NCI-H128 (cell line): ENCODE data around the gene GNB3.

ENCODE experiments used
- DNase-seq: peaks from one replicate; lab custom pipeline; 2025; ENCODE audit not compliant: unreplicated experiment; lab: John Stamatoyannopoulos, UW

The GNB3 gene

DNA sequence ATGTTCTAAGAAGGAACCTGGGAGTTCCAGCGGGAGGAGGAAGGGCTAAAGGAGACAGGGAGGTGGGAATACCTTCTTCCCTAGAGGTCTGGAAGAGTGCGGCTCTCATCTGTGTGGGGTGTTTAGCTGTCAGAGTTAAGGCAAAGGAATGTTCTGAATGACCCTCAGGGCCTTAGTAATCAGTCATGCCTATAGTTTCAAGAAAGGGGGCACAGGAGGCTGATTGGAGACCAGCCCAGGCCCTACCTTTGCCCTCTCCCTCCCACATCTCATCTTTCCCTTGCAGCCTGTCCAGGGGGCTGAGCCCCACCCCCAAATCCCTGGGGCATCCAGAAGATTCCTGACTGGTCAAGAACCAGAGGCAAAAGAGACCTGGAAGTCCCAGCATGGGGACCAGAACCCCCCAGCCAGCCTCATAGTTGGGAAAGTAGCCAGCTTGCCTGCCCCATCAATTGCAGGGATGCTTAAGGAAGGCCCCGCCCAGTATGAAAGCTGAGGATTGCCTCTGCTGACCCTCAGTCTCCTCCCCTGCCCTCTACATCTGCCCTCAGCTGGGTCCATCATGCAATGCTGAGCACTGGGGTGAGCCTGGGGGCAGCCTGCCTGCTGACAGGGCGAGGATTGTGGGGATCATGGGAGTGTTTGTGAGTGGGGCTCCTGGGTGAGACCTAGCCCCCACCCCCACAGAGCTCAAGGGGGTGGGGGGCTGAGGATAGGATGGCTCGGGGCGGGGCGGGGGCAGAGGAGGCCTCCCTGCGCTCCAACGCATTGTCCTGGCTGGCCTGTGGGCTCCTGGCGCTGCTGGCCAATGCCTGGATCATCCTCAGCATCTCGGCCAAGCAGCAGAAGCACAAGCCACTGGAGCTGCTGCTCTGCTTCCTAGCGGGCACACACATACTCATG, 17.3 kb upstream of the GNB3 start:
- no peak for DNase-seq

DNA sequence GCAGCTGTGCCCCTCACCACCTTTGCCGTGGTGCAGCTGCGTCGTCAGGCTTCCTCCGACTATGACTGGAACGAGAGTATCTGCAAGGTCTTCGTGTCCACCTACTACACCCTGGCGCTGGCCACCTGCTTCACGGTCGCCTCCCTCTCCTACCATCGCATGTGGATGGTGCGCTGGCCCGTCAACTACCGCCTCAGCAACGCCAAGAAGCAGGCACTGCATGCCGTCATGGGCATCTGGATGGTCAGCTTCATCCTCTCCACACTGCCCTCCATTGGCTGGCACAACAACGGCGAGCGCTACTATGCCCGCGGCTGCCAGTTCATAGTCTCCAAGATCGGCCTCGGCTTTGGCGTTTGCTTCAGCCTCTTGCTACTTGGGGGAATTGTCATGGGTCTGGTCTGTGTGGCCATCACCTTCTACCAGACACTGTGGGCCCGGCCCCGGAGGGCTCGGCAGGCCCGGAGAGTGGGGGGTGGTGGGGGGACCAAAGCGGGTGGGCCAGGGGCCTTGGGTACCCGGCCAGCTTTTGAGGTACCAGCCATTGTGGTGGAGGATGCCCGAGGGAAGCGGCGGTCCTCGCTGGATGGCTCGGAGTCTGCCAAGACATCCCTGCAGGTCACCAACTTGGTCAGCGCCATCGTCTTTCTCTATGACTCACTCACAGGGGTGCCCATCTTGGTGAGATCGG, 16.5 kb upstream of the GNB3 start:
- DNase-seq = no peak

DNA sequence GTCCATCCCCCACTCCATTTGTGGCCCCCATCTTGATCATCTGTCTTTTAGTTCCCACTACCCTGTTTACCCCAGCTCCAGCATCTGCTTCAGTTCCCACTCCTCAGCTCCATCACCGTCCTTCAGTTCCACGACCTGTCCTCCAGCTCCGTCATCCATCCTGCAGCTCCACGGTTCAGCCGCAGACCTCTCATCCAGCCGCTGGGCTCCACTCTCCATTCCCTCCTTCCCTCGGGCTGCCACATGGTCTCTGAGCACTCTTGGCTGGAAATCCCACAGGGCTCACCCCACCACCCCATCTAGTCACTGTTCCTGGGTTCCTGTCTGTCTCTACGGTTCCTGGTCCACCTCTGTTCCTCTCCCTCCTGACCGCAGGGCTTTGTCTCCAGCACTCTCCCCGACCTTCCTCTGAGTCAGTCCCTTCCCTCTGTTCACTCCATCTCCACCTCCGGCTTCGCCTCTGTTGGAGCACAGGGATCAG, 15.8 kb upstream of the GNB3 start:
- no peak for DNase-seq

DNA sequence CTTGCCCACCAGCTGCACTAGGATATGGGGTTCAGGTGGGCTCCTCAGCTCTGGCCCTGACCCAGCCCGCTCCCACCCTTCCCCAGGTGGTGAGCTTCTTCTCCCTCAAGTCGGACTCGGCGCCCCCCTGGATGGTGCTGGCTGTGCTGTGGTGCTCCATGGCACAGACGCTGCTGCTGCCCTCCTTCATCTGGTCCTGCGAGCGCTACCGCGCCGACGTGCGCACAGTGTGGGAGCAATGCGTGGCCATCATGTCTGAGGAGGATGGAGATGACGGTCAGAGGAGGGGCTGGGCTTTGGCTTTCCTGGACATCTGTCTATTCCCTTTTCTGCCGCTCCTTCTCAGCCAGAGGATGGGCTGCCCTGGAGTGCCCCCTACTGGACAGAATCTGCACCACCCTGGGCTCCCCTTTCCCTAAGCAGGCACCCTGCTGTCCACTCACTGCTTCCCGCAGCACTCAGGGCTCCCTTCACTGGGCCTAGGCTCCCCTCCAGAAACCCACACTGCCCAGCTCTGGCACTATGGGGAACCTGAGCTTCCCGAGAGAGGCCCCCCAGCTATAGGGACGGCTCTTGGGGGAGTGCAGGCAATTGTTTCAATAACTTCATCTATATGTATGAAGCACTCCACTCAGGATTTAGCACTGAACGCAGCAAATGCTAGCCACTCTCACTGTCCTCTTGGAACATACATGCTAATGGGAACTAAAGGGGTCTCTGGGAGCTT, 15.2 kb upstream of the GNB3 start:
- peak; percentile 84 for DNase-seq

DNA sequence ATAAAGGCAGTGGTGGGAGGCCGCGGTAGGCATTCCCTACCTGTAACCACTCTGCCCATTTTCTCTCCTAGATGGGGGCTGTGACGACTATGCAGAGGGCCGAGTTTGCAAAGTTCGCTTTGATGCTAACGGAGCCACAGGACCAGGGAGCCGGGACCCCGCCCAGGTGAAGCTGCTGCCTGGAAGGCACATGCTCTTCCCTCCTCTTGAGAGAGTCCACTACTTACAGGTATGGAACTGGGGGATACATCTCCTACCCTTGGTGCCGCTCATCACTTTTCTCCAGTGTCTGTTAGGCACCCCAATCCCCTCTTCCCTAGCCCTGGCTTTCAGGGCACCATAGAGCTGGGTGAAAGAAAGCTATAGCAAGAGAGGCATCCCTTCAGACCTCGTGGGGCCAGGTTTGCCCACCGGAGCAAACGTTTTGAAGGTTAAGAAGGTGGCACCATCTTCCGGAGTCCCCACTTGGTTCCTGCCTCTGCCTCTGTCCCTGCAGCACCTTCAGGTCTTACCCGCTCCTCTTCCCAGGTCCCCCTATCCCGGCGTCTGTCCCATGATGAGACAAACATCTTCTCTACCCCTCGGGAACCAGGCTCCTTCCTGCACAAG, 14.5 kb upstream of the GNB3 start:
- DNase-seq = no peak

DNA sequence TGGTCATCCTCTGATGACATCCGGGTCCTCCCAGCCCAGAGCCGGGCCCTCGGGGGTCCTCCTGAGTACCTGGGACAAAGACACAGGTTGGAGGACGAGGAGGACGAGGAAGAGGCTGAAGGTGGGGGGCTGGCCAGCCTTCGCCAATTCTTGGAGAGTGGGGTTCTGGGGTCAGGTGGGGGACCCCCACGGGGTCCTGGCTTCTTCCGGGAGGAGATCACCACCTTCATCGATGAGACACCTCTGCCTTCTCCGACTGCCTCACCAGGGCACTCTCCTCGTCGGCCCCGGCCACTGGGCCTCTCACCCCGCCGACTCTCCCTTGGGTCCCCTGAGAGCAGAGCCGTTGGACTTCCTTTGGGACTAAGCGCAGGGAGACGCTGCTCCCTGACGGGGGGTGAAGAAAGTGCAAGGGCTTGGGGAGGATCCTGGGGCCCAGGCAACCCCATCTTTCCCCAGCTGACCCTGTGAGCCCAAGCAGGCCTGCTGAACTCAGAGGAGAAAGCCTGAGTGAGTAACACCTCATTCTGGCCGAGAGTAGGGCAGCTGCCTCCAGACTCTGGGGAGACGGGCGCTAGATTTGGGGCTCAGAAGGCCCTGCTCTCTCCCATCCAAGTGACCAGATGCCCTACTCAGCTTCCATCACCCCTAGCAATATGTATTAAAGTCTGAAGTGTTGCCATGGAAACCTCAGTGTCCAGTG, 13.8 kb upstream of the GNB3 start:
- no peak for DNase-seq

DNA sequence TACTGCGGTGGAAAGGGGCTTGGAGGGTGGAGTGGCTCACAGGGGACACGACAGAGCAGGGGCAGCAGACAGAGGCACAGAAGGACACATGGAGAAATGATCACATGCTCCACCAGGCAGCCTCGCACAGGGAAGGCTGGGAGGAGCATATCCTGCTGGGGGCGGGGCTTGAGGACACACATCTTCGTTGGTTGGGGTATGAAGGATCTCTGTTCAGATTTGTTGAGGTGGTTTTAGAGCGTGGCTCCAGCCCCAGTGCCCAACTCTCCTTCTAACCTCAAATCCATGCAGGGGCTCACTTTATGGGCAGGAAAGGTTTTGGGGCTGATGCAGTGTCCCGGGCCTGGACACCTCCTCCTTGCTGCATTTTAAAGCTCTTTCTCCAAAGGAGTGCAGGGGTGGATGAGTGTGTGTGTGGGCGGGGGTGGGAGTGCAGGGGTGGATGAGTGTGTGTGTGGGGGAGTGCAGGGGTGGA, 13.3 kb upstream of the GNB3 start:
- DNase-seq = peak; percentile 82

DNA sequence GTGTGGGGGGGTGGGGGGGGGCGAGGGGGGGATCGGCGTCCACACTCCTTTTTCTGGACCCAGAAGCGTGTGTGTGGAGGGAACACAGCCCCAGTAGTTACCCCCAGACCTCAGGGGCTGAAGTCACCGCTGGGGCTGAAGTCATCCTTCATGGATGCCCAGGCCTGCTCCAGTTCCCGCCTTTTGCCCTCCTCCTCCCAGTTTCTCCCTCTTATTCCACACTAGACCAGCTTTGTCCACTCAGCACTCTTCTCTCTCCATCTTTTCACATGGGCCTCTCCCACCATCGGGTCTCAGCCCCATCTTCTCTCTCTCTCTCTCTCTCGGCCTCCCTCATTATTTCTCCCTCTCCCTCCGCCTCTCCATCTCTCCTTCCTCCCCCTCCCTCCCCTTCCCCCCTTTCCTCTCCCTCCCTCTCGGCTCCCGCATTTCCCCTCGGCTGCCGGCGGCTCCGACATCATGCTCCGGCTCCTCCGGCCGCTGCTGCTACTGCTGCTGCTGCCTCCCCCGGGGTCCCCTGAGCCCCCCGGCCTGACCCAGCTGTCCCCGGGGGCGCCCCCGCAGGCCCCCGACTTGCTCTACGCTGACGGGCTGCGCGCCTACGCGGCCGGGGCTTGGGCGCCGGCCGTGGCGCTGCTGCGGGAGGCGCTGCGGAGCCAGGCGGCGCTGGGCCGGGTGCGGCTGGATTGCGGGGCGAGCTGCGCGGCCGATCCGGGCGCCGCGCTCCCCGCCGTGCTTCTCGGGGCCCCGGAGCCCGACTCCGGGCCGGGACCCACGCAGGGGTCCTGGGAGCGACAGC, 12.5 kb upstream of the GNB3 start, which contains the start of gene P3H3:
TSS of gene P3H3 (plus strand) at position 426 of the 799 bp plus-strand sequence. CDS start at position 460, 34 bp downstream.
- no peak for DNase-seq

DNA sequence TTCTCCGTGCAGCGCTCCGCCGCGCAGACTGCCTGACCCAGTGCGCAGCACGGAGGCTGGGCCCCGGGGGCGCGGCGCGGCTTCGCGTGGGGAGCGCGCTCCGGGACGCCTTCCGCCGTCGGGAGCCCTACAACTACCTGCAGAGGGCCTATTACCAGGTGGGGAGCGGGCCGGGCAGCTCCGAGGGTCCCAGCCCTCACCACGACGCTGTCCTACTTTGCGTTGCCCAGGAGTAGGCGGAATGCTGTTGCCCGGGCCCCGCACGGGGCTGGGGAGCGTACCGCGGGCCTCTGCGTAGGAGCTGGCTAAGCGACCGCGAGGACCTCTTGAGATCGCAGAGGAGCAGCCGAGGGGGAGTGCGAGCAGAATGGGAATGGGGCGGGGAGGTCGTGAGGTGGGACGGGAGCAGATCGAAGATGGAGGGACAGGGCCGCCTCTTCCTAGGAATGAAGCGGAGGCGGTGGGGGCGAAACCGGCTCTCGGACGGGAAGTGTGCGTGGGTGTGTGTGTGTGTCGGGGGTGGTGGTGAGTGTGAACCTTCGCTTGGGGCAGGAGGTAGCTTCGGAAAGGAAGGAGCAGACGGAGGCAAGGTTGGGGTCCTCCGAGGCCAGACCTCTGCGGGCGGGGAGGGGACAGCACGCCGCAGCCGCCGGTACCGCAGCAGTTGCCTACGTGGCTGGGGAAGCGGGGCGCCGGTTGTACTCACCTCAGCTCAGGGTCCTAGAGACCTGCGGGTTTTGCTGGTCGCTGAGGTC, 11.8 kb upstream of the GNB3 start:
- DNase-seq = peak; percentile 19

DNA sequence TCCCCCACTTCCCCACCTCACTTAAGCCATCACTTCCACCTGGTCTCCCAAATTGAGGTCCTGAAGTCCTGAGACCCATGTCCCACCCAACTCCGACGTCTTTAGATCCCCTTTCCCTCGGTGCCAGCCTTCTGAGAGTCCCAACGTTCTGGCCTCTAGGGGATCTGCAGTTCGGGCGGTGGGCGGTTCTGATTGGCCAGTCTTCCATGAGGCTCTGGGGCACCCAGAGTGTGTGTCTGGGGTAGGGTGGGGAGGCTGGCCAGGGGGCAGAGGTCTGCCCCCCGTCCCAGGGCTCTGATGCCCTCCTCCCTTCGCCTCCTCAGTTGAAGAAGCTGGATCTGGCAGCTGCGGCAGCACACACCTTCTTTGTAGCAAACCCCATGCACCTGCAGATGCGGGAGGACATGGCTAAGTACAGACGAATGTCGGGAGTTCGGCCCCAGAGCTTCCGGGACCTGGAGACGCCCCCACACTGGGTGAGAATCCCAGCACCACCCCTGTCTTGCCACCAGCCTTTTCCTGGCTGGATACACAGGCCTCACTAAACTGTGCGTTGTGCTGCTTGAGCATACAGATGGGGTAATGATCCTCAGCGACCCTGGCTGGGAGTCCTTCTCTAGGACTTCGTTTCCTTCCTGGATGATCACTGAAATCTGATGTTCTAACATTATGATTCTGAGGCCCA, 11.0 kb upstream of the GNB3 start:
- no peak for DNase-seq

DNA sequence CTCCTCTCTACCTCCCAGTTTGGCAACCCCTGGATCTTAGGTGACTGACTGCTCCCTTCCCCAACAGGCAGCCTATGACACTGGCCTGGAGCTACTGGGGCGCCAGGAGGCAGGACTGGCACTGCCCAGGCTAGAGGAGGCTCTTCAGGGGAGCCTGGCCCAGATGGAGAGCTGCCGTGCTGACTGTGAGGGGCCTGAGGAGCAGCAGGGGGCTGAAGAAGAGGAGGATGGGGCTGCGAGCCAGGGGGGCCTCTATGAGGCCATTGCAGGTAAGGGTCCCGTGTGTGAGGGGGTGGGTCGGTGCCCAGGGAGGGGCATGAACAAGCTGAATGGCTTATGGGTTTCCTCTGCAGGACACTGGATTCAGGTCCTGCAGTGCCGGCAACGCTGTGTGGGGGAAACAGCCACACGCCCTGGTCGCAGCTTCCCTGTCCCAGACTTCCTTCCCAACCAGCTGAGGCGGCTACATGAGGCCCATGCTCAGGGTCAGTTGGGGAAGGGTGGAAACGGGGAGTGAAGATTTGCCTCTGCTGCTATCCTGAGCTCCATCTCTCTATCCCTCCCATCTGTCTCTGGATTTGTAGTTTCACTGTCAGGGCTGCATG, 10.3 kb upstream of the GNB3 start:
- DNase-seq = no peak

DNA sequence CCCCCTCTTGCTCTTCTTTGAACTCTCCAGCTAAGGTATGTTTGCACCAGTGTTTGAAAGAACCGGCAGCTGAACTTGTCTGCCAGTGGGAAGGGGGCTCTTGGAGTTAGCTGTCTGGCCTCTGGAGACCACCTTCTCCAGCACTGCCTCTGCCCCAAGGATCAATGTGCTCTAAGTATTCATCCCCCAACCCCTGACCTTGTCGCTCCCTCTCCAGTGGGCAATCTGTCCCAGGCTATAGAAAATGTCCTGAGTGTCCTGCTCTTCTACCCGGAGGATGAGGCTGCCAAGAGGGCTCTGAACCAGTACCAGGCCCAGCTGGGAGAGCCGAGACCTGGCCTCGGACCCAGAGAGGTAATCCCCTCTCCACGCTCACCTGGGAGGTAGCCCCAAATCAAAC, 9.7 kb upstream of the GNB3 start:
- DNase-seq = no peak

DNA sequence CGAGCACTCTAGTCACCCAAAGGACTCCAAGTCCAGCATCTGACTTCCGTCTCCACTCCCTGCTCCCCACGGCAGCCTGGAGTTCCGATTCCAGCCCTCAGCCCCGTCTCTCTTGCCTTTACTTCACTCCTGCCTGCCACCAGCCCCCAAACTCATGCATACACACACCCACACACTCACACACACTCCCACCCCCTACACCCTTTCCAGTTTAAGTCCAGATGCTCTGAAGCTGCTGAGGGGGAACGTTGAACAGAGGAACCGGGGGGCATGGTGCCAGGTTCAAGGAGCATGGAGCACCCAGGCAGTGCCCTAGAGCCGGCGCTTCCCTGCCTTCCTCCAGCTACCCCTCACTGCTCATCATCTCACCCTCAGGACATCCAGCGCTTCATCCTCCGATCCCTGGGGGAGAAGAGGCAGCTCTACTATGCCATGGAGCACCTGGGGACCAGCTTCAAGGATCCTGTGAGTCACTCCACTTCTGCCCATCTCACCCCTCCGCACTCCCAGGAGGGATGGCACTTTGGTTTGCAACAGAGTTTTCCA, 9.2 kb upstream of the GNB3 start:
- no peak for DNase-seq

DNA sequence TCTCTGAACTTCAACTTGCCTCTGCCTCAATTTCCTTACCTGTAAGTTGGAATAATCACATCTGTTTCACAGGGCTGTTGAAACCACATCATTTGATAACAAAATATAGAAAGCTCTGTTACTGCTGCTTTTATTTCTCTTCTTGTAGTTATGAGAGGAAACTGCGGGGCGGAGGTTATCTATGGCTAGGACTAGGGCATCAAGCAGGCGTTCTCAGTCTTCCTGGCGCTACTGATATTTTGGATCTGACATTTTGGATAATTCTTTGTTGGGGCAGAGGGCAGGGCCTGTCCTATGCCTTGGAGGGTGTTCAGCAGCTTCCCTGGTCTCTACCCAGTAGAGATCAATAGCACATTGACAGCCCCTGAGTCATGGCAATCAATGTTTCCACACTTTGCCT, 8.6 kb upstream of the GNB3 start:
- no peak for DNase-seq

DNA sequence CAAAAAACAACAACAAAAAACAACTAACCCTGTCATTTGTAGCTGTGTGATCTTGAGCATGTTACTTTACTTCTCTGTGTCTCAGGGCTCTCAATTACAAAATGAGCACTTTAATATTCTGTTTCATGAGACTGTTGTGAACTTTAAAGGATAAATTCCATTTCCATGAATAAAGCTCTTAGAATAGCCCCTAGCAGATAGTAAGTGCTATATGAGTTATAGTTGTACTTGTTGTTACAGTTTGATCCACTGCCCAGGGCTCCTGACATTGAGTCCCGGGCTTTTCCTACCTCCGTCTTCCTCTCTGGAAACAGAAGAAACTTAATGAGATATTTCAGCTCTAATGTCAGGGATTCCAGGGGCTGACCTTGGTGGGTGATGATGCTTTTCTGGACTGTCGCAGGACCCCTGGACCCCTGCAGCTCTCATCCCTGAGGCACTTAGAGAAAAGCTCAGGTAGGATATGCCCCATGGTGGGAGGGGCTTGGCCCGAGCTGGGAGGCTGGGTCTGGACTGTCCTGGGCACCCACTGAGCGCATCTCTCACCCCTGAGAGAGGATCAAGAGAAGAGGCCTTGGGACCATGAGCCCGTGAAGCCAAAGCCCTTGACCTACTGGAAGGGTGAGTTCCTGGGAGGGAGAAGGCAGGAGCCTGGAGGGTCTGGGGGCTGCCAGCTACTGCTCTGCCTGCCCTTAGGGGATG, 7.4 kb upstream of the GNB3 start:
- DNase-seq = no peak

DNA sequence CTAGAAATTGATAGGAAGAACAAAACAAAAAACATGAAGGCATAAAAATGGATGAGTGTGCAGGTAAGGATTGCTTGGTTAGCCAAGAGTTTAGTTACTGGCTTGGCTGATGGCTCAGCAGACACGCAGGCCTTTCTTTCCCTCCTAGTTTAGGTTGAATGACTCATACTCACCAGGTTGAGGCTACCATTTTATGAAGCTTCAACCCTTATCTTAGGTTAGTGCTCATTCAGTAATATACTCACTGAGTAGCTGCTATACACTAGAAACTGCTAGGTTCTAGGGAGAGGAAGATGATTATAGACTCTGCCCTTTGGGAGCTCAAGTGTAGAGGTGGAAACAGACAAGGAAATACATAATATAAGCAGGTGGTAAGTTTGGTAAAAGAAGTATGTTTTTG, 6.5 kb upstream of the GNB3 start:
- DNase-seq = no peak

DNA sequence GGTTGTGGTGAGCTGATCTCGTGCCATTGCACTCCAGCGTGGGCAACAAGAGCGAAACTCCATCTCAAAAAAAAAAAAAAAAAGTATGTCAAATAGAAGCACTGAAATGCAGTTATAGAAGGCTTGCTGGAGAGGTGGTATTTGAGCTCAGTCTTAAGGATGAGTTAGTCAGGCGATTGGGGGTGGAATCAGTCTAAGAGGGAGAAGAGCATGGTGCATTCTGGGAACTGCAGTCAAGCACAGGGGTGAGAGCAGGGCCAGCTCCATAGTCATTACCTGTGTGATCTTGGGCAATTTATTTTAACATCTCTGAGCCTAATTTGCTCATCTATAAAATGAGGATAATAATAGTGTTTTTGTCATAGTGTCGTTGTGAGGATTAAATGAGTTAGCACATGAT, 5.9 kb upstream of the GNB3 start:
- DNase-seq = no peak
